Measurements from ENCODE around the gene SYTL1.
A peak's percentile ranks its signal among the peaks of the same experiment; 100 is the strongest.

GRCh38 chr1:27392778-27393635, 51.2 kb downstream of the SYTL1 start:
- TF ChIP-seq POLR2A (IDR thresholded peaks at IDR 0.05; ENCODE audit: extremely low read depth, insufficient read length) = no peak
- TF ChIP-seq MAX (IDR thresholded peaks at IDR 0.05; ENCODE audit: low read depth, low read length) = no peak
- peak; percentile 33 for TF ChIP-seq CTCF (IDR thresholded peaks at IDR 0.05; ENCODE audit: low read depth, low read length)
